ENCODE data around the gene FBXL7. TPM values are rescaled to one million over a fixed set of nuclear protein-coding genes. Genes with fewer than 3 reads are reported as not detected.
A peak's percentile ranks its signal among the peaks of the same experiment; 100 is the strongest.

Gene FBXL7
- total RNA-seq (2021; fragmentation: NEBNext Ultra II Directional; extraction: Animal tissue kit (Norgen Biotek cat#: 25700)) (17.8 and 19.1 TPM in 2 replicates), polyA plus RNA-seq (2011; rRNA removed) (17.7 and 25.9 TPM in 2 replicates), polyA minus RNA-seq (2011; rRNA and poly(A)+ RNA removed) (16.8 and 19.1 TPM in 2 replicates)
- polyA plus RNA-seq (2011; cell fraction: cytosol; rRNA removed) = 12.4 TPM
- 26.1 TPM for polyA plus RNA-seq (2011; cell fraction: nucleus; rRNA removed)
- 13.0 to 18.0 TPM (median 14.7 TPM) in 4 replicates for polyA plus RNA-seq (2012, experiment 1 of 2)
- 8.3 TPM for polyA plus RNA-seq (2012, experiment 2 of 2)
- polyA plus RNA-seq (2013, experiment 1 of 2) = 11.1 TPM
- polyA plus RNA-seq (2013, experiment 2 of 2) = 11.7 TPM
- 19.0 TPM for polyA minus RNA-seq (2011; cell fraction: cytosol; rRNA and poly(A)+ RNA removed)
- polyA minus RNA-seq (2011; cell fraction: nucleus; rRNA and poly(A)+ RNA removed) = 34.4 TPM
- long read RNA-seq, experiment 1, partial matches to known transcripts = 16 of 21 reads
- long read RNA-seq, experiment 1, other reads (novel, unspliced or antisense) = 1 of 21 reads
- long read RNA-seq, experiment 2, partial matches to known transcripts = 0 of 1 reads
- long read RNA-seq, experiment 2, other reads (novel, unspliced or antisense) = 1 of 1 reads

GRCh38 chr5:15499528-15500324 lies at the start of gene FBXL7:
FBXL7 (plus strand) TSS chr5:15500180.
- Histone ChIP-seq H2BK15ac (ENCODE audit: low read length) (0 out of 2 replicates have a peak within 1 kb of the TSS, but pooled peaks have one; percentile 31), H3K23me2 (ENCODE audit: low read depth, low read length) (peaks cover 15% of the 10 kb centered on the region), H2BK120ac (replicated peaks; ENCODE audit: low read depth, low read length) (no peak within 1 kb of the TSS), H4K91ac (replicated peaks; ENCODE audit: insufficient read length, low read length) (no peak within 1 kb of the TSS), H3K4me3 (ENCODE audit: extremely low read depth in 1 of 4, insufficient read depth in 2 of 4, low read depth in 3 of 4, low read length in 4 of 4) (peak within 1 kb of the TSS; percentile 88 to 96 (median 90)), H3K18ac (ENCODE audit: extremely low read depth, low read length) (peak within 1 kb of the TSS; percentile 89), H3K14ac (ENCODE audit: insufficient read length) (peak within 1 kb of the TSS; percentile 25), H4K8ac (ENCODE audit: extremely low read depth, insufficient read depth, low read length) (peak within 1 kb of the TSS; percentile 17; the same call in 1 of the 2 replicates), H3K27ac (ENCODE audit: low read depth, low read length) (no peak within 1 kb of the TSS), H3K9ac (replicated peaks in 1 of 4; ENCODE audit: extremely low read depth in 1 of 4, low read depth in 3 of 4, low read length in 3 of 4) (peak within 1 kb of the TSS; percentile 42 to 76 (median 56); a peak in 6 of 7 replicates), H4K5ac (ENCODE audit: insufficient read length, low read depth, low read length) (no peak within 1 kb of the TSS), H2BK20ac (ENCODE audit: low read length) (no peak within 1 kb of the TSS; the same call in 1 of the 2 replicates), H3K79me1 (ENCODE audit: low read depth, low read length) (peaks cover 2% of the 10 kb centered on the region; the same call in 1 of the 2 replicates), H3K27me3 (replicated peaks in 1 of 4; ENCODE audit: control insufficient read depth in 3 of 4, extremely low read depth in 1 of 4, insufficient read depth in 3 of 4, low read length in 3 of 4) (no peaks in the 10 kb centered on the region), H3K4me2 (ENCODE audit: insufficient read depth in 1 of 2, low read depth in 2 of 2, low read length in 2 of 2) (peak within 1 kb of the TSS; percentile 97 to 98), H4K20me1 (replicated peaks in 1 of 2; ENCODE audit: control insufficient read depth in 1 of 2, insufficient read depth in 2 of 2, low read length in 2 of 2) (no peaks in the 10 kb centered on the region), H2BK5ac (ENCODE audit: low read depth, low read length) (0 out of 2 replicates have a peak within 1 kb of the TSS, but pooled peaks have one; percentile 35), H2AFZ (ENCODE audit: low read length) (peak within 1 kb of the TSS; percentile 95), H3K9me3 (ENCODE audit: insufficient read depth in 2 of 2, low read depth in 1 of 2, low read length in 1 of 2) (no peaks in the 10 kb centered on the region), H3K4me1 (replicated peaks in 1 of 4; ENCODE audit: control insufficient read depth in 3 of 4, insufficient read depth in 4 of 4, low read length in 3 of 4) (peaks cover 0 to 12% (median under 1%) of the 10 kb centered on the region in 4 experiments; a peak in 3 of 7 replicates), H3K79me2 (ENCODE audit: control insufficient read depth in 1 of 2, insufficient read depth in 2 of 2, low read length in 2 of 2) (peaks cover 0 to 34% of the 10 kb centered on the region in 2 experiments; a peak in 3 of 4 replicates), H3K4ac (replicated peaks; ENCODE audit: insufficient read length, low read depth, low read length) (no peak within 1 kb of the TSS), H2BK12ac (ENCODE audit: low read depth, low read length) (0 out of 2 replicates have a peak within 1 kb of the TSS, but pooled peaks have one; percentile 5), H3K23ac (ENCODE audit: insufficient read length) (no peak within 1 kb of the TSS), H3K36me3 (ENCODE audit: control insufficient read depth in 2 of 4, insufficient read depth in 4 of 4, low read length in 3 of 4) (no peaks in the 10 kb centered on the region), H3K56ac (replicated peaks; ENCODE audit: insufficient read length, low read depth, low read length) (no peak within 1 kb of the TSS), H2AK5ac (ENCODE audit: low read depth, low read length) (no peak within 1 kb of the TSS)
- ChIA-PET POLR2A (ENCODE audit: partially characterized antibody) (interaction anchor here (0.9 to 1.4 kb wide), 5 partner anchors 10 to 282 kb away, joined by 3 to 5 read pairs (median 3); no protein-coding TSS in a partner anchor), CTCF (ENCODE audit: partially characterized antibody) (interaction anchor here (1.2 to 1.4 kb wide), 2 partner anchors 13 to 27 kb away, joined by 3 read pairs; no protein-coding TSS in a partner anchor)
- FAIRE-seq (no peak), DNase-seq (ENCODE audit: low read depth in 1 of 2, low spot score in 2 of 2) (peak; percentile 58 to 88)
- 1% methylated on average over 33 of the region's 60 CpGs; no CpG with 5 or more reads in 1 of the 2 experiments for WGBS, 2 experiments (ENCODE audit: extremely low coverage in 1 of 2, insufficient coverage in 1 of 2, insufficient read length in 1 of 2, insufficient replicate concordance in 2 of 2, low coverage in 1 of 2, low lambda C conversion rate in 2 of 2, missing lambda C conversion rate in 1 of 2)
- TF ChIP-seq E2F6 (IDR thresholded peaks at IDR 0.05) = 0 out of 2 replicates have a peak, but pooled peaks have one; percentile 14
- TF ChIP-seq EP300 (IDR thresholded peaks at IDR 0.05; ENCODE audit: borderline replicate concordance in 1 of 2, low read depth in 2 of 2, low read length in 2 of 2) = no peak
- TF ChIP-seq SP2 (IDR thresholded peaks at IDR 0.05; ENCODE audit: low read length) = no peak
- TF ChIP-seq CREB1 (IDR thresholded peaks at IDR 0.05) = no peak
- no peak for TF ChIP-seq CTBP2 (IDR thresholded peaks at IDR 0.05; ENCODE audit: borderline replicate concordance, insufficient read depth, insufficient read length, low read length)
- 0 out of 2 replicates have a peak, but pooled peaks have one; percentile 42 for TF ChIP-seq TBP (IDR thresholded peaks at IDR 0.05; ENCODE audit: low read depth, low read length)
- TF ChIP-seq CEBPB (IDR thresholded peaks at IDR 0.05; ENCODE audit: low read depth, low read length) = no peak
- no peak for TF ChIP-seq TCF12 (IDR thresholded peaks at IDR 0.05; ENCODE audit: low read depth, low read length)

Measured in H1 (cell line).